KOPT-K1 (cell line): Measurements from ENCODE around the gene CD55.

Source experiments
- H3K27ac ChIP-seq: fragments of 200-600 bp; sonication (generic); 2 replicates; pipeline ENCODE4 v1.5.1; 2016; ENCODE audit warnings: antibody characterized with exemption, mild to moderate bottlenecking, low read depth, low read length; ENCODE audit not compliant: poor library complexity, severe bottlenecking
- H3K36me3 ChIP-seq: fragments of 200-600 bp; sonication (generic); 2 replicates; pipeline ENCODE4 v1.5.1; 2017; ENCODE audit warnings: antibody characterized with exemption, mild to moderate bottlenecking, low read length, moderate library complexity; ENCODE audit not compliant: insufficient read depth
- H3K9me3 ChIP-seq: fragments of 200-600 bp; sonication (generic); 2 replicates; pipeline ENCODE4 v1.5.1; 2017; ENCODE audit warnings: antibody characterized with exemption, low read length, mild to moderate bottlenecking; ENCODE audit not compliant: insufficient read depth, poor library complexity, severe bottlenecking

Gene CD55

GRCh38 chr1:207298636-207299398 lies 22.7 kb upstream of the CD55 start:
- Histone ChIP-seq H3K9me3 (peaks cover 6% of the 10 kb centered on the region), H3K27ac (no peak overlapping the region), H3K36me3 (no peaks in the 10 kb centered on the region)

DNA sequence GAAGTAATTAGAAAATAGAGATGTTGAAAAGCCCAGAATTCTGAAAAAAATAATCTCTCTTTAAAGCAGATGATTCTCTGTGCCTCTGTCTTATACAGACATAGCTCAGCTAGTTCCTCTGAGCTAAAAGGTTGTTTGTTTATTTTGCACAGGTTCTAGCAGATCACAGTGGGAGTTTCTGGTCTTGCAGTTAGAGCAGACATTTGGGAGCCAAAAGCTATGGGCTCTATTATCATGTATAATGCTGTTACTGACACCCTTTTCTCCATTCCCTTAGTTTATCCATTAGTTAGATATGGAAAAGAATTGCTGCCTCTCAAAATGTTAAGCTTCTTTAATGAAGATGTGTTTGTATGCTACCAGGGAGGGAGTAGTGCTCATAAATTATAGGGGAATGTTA lies 20.5 kb upstream of the CD55 start:
- Histone ChIP-seq H3K9me3 (peaks cover 7% of the 10 kb centered on the region), H3K27ac (no peak overlapping the region)

GRCh38 chr1:207302618-207303393 lies 18.7 kb upstream of the CD55 start:
- Histone ChIP-seq H3K27ac (no peak overlapping the region), H3K9me3 (peaks cover 7% of the 10 kb centered on the region), H3K36me3 (no peaks in the 10 kb centered on the region)

More for the DNA sequence above, 20.5 kb upstream of the CD55 start:
- H3K36me3 ChIP-seq = no peaks in the 10 kb centered on the region

- H3K36me3 ChIP-seq = no peaks in the 10 kb centered on the region
- H3K27ac ChIP-seq = no peak overlapping the region
These were observed 16.6 kb upstream of the CD55 start for GRCh38 chr1:207304710-207305488.

GRCh38 chr1:207305489-207305873 lies 16.0 kb upstream of the CD55 start:
- H3K36me3 ChIP-seq = no peaks in the 10 kb centered on the region
- no peak overlapping the region for H3K27ac ChIP-seq
- peaks cover 7% of the 10 kb centered on the region for H3K9me3 ChIP-seq

More at GRCh38 chr1:207304710-207305488, 16.6 kb upstream of the CD55 start:
- H3K9me3 ChIP-seq = peaks cover 7% of the 10 kb centered on the region

DNA sequence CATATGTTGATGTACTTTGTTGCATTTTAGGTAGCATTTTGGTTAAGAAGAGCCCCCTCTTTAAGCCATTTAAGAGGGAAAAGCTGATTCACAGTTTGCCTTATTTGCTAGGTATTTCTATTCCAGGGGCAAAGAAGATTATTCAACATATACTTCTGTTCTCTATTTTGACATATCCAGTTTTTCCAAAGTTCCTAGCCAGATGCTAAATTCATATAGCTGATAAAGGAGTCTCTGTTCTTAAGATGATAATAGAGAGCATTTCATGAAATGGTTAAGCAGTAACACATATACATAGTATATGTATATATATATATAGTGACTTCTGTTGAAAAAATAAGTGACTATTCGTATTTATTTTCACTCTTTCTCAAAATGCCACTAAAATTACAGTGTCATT lies 15.5 kb upstream of the CD55 start:
- H3K27ac ChIP-seq = no peak overlapping the region

DNA sequence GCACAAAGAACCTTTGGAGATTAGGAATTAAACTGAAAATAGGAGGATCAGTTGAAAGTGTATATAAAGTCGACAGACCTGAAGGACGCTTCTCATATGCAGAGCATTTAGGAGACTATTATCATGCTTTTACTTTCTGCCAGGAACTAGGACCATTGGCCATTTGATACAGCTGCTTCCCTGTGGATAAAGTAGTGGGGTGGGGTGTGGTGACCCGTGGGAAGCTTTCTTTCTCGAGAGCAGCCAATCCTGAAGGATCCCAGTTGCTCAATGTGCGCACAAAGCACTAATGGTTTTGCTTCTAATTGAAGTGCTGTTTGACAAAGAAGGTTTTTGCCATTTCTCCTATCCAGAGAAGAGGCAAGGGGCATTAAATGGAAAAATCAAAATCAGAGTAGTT lies 14.9 kb upstream of the CD55 start:
- Histone ChIP-seq H3K36me3 (no peaks in the 10 kb centered on the region), H3K9me3 (peaks cover 7% of the 10 kb centered on the region), H3K27ac (no peak overlapping the region)

More for the DNA sequence above, 15.5 kb upstream of the CD55 start:
- peaks cover 7% of the 10 kb centered on the region for H3K9me3 ChIP-seq
- H3K36me3 ChIP-seq = no peaks in the 10 kb centered on the region

DNA sequence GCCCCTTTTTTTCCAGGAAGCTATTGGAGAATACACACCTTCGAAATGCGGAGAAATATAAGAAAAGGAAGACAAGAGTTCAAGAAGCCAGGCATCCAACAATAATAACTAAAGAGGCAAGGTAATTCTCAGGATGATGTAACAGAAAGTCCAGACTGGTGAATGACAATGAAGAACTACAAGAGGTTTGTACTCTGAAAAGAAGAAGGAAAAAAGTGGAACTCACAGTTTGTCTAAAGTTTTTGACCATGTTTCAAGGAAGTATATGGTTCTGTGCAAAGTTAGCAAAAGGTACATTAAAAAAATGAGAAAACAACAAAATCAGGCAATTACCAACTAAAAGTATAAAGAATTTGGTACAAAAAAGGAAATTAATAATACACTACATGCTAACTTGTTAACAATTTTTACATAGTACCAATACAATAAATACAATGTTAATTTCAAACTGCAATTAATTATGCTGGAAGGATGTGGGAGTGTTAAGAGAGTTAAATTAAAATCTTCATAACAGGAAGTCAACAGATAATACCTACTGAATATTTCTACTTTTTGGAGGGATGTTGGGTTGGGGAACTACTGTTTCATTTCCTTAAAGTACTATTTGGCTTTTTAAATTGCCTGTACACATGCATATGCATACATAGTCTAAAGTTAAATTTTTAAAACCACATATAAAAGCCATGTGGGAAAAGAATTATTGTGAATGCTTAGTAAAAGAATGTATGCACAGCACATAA lies 12.9 kb upstream of the CD55 start:
- Histone ChIP-seq H3K36me3 (no peaks in the 10 kb centered on the region), H3K27ac (no peak overlapping the region), H3K9me3 (peaks cover 3% of the 10 kb centered on the region)

DNA sequence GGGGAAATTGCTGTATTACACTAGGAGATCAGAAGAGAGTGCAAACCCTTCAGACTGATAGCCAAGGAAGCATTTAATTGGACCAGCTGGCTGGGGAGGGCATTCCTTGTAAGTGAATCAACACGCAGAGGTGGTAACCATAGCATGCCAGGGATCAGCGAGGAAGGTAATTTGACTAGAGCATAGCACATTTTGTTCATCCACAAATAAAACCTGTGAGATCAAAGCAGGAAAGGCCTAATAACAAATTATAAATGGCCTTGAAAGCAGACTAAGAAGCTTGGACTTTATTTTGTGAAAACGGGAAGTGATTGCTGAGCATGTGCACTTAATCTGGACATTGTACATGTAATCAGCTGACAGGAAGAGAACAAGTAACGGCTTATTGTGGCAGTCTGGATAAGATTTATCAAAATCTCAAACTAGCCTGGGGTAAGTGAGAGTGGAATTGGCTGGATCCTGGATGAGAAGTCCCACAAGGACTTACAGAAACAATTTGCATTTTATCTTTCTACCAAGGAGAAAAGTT lies 11.7 kb upstream of the CD55 start:
- Histone ChIP-seq H3K9me3 (no peaks in the 10 kb centered on the region), H3K27ac (no peak overlapping the region), H3K36me3 (no peaks in the 10 kb centered on the region)

DNA sequence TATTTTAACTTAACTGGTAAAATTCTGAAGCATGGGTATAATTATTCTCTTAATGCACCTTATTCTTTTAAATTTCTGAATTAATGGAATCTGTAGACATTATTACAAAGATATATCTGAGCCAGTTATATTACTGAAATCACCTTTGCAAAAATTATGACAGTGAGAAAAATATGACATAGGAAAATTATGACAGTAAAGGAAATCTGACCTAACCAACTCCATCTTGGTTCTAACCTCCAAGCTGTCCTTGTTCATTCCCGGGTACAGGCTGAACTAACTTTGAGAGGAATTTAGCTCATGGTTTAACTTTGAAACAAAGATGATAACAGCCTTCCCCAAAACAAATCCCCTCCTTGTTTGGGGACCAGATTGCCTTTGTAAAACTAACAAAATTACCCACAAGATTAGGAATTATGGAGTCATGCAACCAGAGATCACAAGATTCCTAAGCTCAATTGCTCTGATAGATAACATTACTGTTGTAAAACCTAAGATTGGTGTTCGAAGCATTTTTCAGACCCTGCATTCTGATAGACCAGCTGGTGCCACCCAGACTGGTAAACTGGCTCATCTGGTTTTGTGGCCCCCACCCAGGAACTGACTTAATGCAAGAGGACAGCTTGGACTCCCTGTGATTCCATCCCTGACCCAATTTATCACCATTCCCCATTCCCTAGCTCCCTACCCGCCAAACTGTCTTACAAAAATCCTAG lies 9.4 kb upstream of the CD55 start:
- no peak overlapping the region for H3K27ac ChIP-seq
- no peaks in the 10 kb centered on the region for H3K36me3 ChIP-seq
- no peaks in the 10 kb centered on the region for H3K9me3 ChIP-seq

DNA sequence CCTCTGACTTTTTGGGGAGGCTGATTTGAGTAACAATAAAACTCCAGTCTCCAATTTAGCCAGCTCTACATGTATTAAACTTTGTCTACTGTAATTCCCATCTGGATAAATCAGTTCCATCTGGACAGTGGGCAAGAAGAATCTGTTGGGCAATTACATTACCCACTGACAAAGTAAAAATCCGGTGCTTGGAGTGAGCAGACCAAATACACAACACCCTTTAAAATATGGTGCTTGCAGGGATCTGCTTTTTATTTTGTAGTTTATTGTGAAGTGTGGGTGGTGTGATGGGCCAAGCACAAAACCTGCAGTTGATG lies 8.9 kb upstream of the CD55 start:
- Histone ChIP-seq H3K27ac (no peak overlapping the region), H3K9me3 (no peaks in the 10 kb centered on the region), H3K36me3 (no peaks in the 10 kb centered on the region)

DNA sequence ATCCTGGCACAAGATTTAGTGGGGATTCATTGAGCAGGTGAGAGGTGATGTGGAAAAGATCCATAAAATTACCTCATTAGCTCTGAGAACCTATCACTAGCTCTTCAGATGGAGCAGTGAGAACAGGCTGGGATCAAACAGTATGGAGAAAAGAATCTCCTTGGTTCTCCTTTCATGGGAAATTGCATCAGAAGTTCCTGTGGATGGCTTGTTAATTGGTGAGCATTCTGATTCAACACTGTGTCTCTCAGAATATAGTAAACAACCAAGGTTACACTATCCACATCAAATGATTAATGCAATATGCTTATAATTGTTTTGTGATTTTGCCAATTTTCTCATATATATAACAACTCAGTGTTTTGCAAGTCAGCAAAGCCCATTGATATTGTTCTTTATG lies 8.3 kb upstream of the CD55 start:
- Histone ChIP-seq H3K27ac (no peak overlapping the region), H3K9me3 (no peaks in the 10 kb centered on the region), H3K36me3 (no peaks in the 10 kb centered on the region)

- no peak overlapping the region for H3K27ac ChIP-seq
- no peaks in the 10 kb centered on the region for H3K36me3 ChIP-seq
- no peaks in the 10 kb centered on the region for H3K9me3 ChIP-seq
These were observed 6.7 kb upstream of the CD55 start for GRCh38 chr1:207314816-207315215.

DNA sequence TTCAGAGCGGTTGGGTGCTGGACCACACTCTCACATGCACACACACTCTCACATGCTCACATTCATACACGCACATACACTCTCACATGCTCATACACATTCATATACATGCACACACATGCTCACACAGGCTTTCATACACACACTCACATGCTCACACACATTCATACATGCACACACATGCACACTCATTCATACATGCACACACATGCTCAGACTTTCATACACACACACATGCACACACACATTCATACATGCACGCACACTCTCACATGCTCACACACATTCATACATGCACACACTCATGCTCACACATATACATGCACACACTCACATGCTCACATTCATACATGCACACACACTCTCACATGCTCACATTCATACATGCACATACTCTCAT lies 6.0 kb upstream of the CD55 start:
- H3K36me3 ChIP-seq = no peaks in the 10 kb centered on the region
- H3K27ac ChIP-seq = no peak overlapping the region
- no peaks in the 10 kb centered on the region for H3K9me3 ChIP-seq
